SKM-1 (cell line): ENCODE measurements around the gene KLF3.

ENCODE experiments used
- DNase-seq: peaks from one replicate; lab custom pipeline; 2025; ENCODE audit not compliant: unreplicated experiment; lab: John Stamatoyannopoulos, UW

Gene KLF3

DNA sequence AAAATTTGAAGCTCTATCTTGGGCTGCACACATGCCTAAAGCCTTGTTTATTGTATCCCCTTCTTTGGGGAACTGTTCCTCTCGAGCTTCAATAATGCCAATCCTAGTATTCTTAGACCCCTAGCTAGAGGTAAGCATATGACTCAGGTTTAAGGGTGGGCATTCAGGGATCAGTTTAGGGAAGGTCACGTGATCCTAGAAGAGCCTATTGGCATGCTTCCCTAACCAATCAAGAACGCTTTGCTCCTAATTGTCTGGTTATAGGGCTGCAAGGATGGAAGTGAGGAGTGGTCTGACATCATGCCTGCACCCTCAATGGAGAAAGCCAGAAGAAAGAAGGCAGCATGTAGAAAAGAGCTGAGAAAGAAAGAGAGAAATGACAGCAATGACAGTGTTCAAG lies 71.9 kb downstream of the KLF3 start:
- no peak for DNase-seq

DNA sequence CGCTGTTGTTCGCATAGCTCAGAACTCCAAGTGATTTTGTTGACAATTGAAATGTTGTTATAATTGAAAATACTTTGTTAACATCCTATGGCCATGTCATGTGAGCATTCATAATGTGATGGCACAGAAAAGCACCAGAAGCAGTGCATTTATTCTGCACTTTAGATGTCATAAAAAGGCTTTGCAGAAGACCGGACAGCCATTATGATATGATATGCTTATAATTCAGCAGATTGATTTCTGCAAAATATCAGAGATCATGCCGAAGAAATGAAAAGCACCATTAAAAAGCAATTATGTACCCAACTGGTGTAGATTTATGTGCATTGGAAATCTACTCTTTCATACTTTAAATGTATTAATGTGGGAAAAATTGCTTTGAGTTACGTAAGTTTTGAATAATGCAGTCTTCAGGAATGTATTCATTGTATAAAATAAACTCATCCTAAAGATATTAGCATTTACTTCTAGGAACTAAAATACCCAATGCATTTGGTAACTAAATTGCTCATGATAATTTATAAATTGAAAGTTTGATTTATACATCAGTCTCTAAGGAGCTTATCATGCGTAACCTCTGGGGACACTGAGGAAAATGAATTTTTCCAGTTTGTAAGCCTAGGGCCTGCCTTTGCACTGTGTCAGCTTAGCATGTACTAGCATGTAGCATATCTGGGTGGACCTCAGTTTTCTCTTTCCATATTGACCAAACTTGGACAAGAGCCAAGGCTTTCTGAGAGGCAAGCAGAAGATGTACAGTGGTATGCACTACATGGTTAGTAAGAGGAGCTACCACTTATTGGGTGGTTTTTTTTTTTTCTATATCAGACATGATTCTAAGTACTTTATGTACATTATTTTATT lies 75.2 kb downstream of the KLF3 start:
- no peak for DNase-seq

DNA sequence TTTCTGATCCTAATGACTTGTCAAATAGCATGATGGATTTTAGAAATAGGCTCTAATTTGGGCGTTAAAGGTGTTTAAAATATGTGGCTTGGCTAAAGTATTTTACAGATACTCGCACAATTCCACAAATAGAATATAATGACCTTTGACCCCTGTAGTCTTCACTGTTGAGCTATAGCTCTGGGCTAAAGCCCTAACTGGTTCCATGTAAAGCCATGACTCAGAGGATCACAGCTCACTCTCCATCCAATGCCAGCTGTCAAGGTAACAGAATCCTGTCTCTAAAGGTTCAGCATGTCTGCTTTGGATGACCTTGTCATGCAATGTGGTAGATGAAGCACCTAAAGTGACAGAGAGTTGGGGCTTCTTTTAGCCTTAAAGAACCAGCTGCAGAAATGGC lies 76.3 kb downstream of the KLF3 start:
- no peak for DNase-seq

DNA sequence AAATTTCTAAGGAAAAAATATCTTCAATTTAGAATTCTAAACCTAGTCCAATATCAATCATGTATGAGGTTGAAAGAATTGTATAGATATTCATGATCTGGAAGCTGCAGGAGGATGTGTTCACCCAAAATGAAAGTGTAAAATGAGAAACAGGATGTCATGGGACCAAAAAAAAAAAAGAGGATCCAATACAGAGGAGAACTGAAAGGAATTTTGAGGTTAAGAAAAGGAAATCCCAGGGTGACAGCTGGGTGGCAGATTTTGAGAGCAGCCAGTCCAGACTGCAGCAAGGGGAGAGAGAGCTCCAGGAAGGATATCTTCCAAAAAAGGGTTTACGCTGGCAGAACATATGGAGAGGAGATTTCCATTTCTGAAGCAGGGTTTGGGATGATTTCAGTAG lies 79.9 kb downstream of the KLF3 start:
- DNase-seq, result no peak

DNA sequence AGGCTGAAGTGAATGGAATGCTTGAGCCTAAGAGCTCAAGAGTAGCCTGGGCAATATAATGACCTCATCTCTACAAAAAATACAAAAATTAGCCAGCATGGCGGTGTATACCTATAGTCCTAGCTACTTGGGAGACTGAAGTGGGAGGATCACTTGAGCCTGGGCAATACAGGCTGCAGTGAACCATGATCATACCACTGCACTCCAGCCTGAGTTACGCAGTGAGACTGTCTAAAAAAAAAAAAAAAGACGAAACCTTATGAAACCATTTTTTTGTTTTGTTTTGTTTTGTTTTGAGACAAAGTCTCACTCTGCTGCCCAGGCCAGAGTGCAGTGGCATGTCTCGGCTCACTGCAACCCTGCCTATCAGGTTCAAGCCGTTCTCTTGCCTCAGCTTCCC lies 81.9 kb downstream of the KLF3 start:
- no peak for DNase-seq

DNA sequence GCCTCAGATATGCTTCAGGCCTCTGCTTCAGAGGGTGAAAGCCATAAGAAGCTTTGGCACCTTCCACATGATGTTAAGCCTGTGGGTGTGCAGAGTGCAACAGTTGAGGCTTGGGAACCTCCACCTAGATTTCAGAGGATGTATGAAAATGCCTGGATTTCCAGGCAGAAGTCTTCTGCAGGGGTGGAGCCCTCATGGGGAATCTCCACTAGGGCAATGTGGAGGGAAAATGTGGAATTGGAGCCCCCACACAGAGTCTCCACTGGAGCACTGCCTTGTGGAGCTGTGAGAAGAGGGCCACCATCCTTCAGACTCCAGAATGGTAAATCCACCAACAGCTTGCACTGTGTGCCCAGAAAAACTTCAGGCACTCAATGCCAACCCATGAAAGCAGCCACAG lies 83.6 kb downstream of the KLF3 start:
- DNase-seq, result no peak

DNA sequence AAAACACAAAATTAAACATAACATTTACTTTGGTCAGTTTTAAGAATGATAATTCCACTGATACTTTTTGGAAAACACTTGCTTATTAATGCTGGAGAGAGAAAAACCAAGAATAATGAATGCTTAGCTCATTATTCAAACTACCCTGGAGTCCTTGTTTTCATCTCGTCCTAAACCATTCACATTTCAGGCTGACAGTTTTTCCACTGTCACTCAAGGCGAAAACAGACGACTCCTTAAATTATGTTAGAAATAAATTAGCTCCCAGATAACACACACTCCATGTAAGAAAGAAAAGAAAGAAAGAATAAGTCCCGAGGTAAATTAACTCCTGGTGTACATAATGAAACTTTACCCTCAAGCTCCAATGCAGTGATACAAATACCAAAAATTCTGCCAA lies 85.3 kb downstream of the KLF3 start:
- DNase-seq, result no peak
